PC-3 (cell line): Measurements from ENCODE around the gene POLR1D. TPM values are rescaled to one million over a fixed set of nuclear protein-coding genes. Genes with fewer than 3 reads are reported as not detected.

Experiments
- ATAC-seq: fragments of 200-7000 bp; cut with Tn5 transposase; 2 replicates; pipeline ENCODE4 v1.9.1; 2020; ENCODE audit warnings: mild to moderate bottlenecking, moderate library complexity
- BruUV-seq: library from RNA; stranded (reverse); fragments of 400-500 nt; replicated peaks from 2 replicates; lab custom pipeline; 2021; lab: Mats Ljungman, UMichigan
- CTCF ChIA-PET: fragments of 300-600 bp; sonication (Branson Sonifier 250); formaldehyde crosslinking; loops from one replicate; lab custom pipeline; 2022; ENCODE audit warnings: antibody characterized with exemption; lab: Charles Lee
- POLR2A ChIA-PET: fragments of 300-600 bp; sonication (Branson Sonifier 250); formaldehyde crosslinking; loops from one replicate; lab custom pipeline; 2022; ENCODE audit warnings: antibody characterized with exemption; ENCODE audit not compliant: unreplicated experiment; lab: Charles Lee
- DNase-seq: peaks from one replicate; pipeline ENCODE4 v3.0.0-alpha.2; 2015
- H2AFZ ChIP-seq: fragments of 300-600 bp; sonication (generic); 2 replicates; pipeline ENCODE4 v1.6.0; 2016; ENCODE audit warnings: antibody characterized with exemption, low read length
- H3F3A ChIP-seq: fragments of 300-600 bp; sonication (generic); one replicate; pipeline ENCODE4 v1.6.0; 2017; ENCODE audit warnings: antibody characterized with exemption, low read length, control low read depth, mild to moderate bottlenecking; ENCODE audit not compliant: unreplicated experiment
- H3K27ac ChIP-seq: fragments of 300-600 bp; sonication (generic); 2 replicates; pipeline ENCODE4 v1.5.1; 2016; ENCODE audit warnings: mild to moderate bottlenecking, low read length
- H3K27me3 ChIP-seq: fragments of 300-600 bp; sonication (generic); 2 replicates; pipeline ENCODE4 v1.6.1; 2016; ENCODE audit warnings: low read length, mixed read lengths
- H3K36me3 ChIP-seq: fragments of 300-600 bp; sonication (generic); 2 replicates; pipeline ENCODE4 v1.6.1; 2016; ENCODE audit warnings: low read depth, mixed run types, low read length, mixed read lengths
- H3K4me1 ChIP-seq: fragments of 300-600 bp; sonication (generic); 2 replicates; pipeline ENCODE4 v1.5.1; 2016; ENCODE audit warnings: low read length; ENCODE audit not compliant: insufficient read depth
- H3K4me2 ChIP-seq: fragments of 300-600 bp; sonication (generic); 2 replicates; pipeline ENCODE4 v1.6.0; 2016; ENCODE audit warnings: low read length
- H3K4me3 ChIP-seq: fragments of 300-600 bp; sonication (generic); 2 replicates; pipeline ENCODE4 v1.5.1; 2016; ENCODE audit warnings: mild to moderate bottlenecking, low read length, mixed read lengths
- H3K79me2 ChIP-seq: fragments of 300-600 bp; sonication (generic); 2 replicates; pipeline ENCODE4 v1.6.1; 2017; ENCODE audit warnings: low read length, mixed read lengths
- H3K9ac ChIP-seq: fragments of 300-600 bp; sonication (generic); 2 replicates; pipeline ENCODE4 v1.6.0; 2016; ENCODE audit warnings: mild to moderate bottlenecking, low read length
- H3K9me2 ChIP-seq: fragments of 300-600 bp; sonication (generic); replicated peaks from 2 replicates; pipeline ENCODE4 v1.6.1; 2016; ENCODE audit warnings: mixed run types, low read length, mixed read lengths
- H3K9me3 ChIP-seq: fragments of 300-600 bp; sonication (generic); 2 replicates; pipeline ENCODE4 v1.6.1; 2016; ENCODE audit warnings: low read length, mixed read lengths
- H4K20me1 ChIP-seq: fragments of 300-600 bp; sonication (generic); 2 replicates; pipeline ENCODE4 v1.6.1; 2016; ENCODE audit warnings: low read length, mixed read lengths
- CTCF ChIP-seq: fragments of 300-600 bp; sonication (generic); conservative IDR thresholded peaks from 2 replicates; pipeline ENCODE4 v1.5.1; 2017; ENCODE audit warnings: antibody characterized with exemption, low read depth, mild to moderate bottlenecking, low read length
- EZH2 ChIP-seq: fragments of 300-600 bp; sonication (generic); IDR thresholded peaks from one replicate; pipeline ENCODE4 v1.6.1; 2017; ENCODE audit warnings: antibody characterized with exemption, mild to moderate bottlenecking, low read length; ENCODE audit not compliant: unreplicated experiment
- EZH2phosphoT487 ChIP-seq: fragments of 300-600 bp; sonication (generic); IDR thresholded peaks from 2 replicates; pipeline ENCODE4 v1.6.1; 2018; ENCODE audit warnings: mild to moderate bottlenecking, antibody characterized with exemption, low read length, borderline replicate concordance
- intact Hi-C: fragments of 100-400 bp; cut with micrococcal nuclease; formaldehyde crosslinking; loops from 2 replicates; pipeline ENCODE4 v1.9.0; 2023
- total RNA-seq: library from RNA; depleted of rRNA; stranded (reverse); fragments of >200 nt; gene quantifications from 2 replicates; pipeline ENCODE4 v1.2.3, GENCODE V29; 2014; rRNA removed

Gene POLR1D
- total RNA-seq, 1 experiment from 2014 or later: 97.9 TPM

- Histone ChIP-seq H3K4me2 (no peak overlapping the region), H3K4me3 (no peak overlapping the region), H3K4me1 (no peaks in the 10 kb centered on the region), H4K20me1 (no peaks in the 10 kb centered on the region), H3K27ac (no peak overlapping the region), H3K9me2 (no peaks in the 10 kb centered on the region), H3K9ac (no peak overlapping the region), H3K79me2 (no peaks in the 10 kb centered on the region), H3K36me3 (no peaks in the 10 kb centered on the region), H3K27me3 (no peaks in the 10 kb centered on the region), H2AFZ (no peak overlapping the region), H3K9me3 (no peaks in the 10 kb centered on the region), H3F3A (no peaks in the 10 kb centered on the region)
- intact Hi-C loops: loop anchor here (5.0 to 10.0 kb wide), 2 partner anchors 97 to 296 kb away; no protein-coding TSS in a partner anchor
- TF ChIP-seq CTCF: no peak
- no peak for TF ChIP-seq EZH2
- TF ChIP-seq EZH2phosphoT487: no peak
- ChIA-PET CTCF (interaction anchor here (0.9 kb wide), 1 partner anchor 159 kb away, joined by 3 read pairs; no protein-coding TSS in a partner anchor), POLR2A (interaction anchor here (0.6 kb wide), 1 partner anchor 9 kb away, joined by 3 read pairs; no protein-coding TSS in a partner anchor)
- ATAC-seq (no peak), DNase-seq (no peak)
- BruUV-seq: no TSS peak
These were observed 46.3 kb downstream of the POLR1D start for GRCh38 chr13:27667946-27668345.

- no peak overlapping the region for H3K4me3 ChIP-seq
- no peak overlapping the region for H3K4me2 ChIP-seq
- H3K9me2 ChIP-seq: no peaks in the 10 kb centered on the region
- H4K20me1 ChIP-seq: no peaks in the 10 kb centered on the region
- H3K79me2 ChIP-seq: no peaks in the 10 kb centered on the region
- no peak overlapping the region for H3K27ac ChIP-seq
- ChIA-PET CTCF (no interaction called here), POLR2A (no interaction called here)
- BruUV-seq: no TSS peak
- no peak overlapping the region for H3K9ac ChIP-seq
- H3F3A ChIP-seq: no peaks in the 10 kb centered on the region
- TF ChIP-seq CTCF (no peak), EZH2 (no peak), EZH2phosphoT487 (no peak)
- H3K9me3 ChIP-seq: no peaks in the 10 kb centered on the region
- ATAC-seq: no peak
- H3K36me3 ChIP-seq: no peaks in the 10 kb centered on the region
- H2AFZ ChIP-seq: no peak overlapping the region
- DNase-seq: no peak
- no peaks in the 10 kb centered on the region for H3K27me3 ChIP-seq
- intact Hi-C loops: no loop called here
- H3K4me1 ChIP-seq: no peaks in the 10 kb centered on the region
These were observed 49.2 kb downstream of the POLR1D start for GRCh38 chr13:27670861-27671260.

GRCh38 chr13:27672025-27672424, 50.3 kb downstream of the POLR1D start:
- Histone ChIP-seq H3K4me3 (no peak overlapping the region), H2AFZ (no peak overlapping the region), H4K20me1 (no peaks in the 10 kb centered on the region), H3K9me3 (no peaks in the 10 kb centered on the region), H3K4me2 (no peak overlapping the region), H3K36me3 (no peaks in the 10 kb centered on the region), H3K27me3 (no peaks in the 10 kb centered on the region), H3F3A (no peaks in the 10 kb centered on the region), H3K79me2 (no peaks in the 10 kb centered on the region), H3K4me1 (no peaks in the 10 kb centered on the region), H3K9ac (no peak overlapping the region), H3K9me2 (no peaks in the 10 kb centered on the region), H3K27ac (no peak overlapping the region)
- ChIA-PET POLR2A (no interaction called here), CTCF (no interaction called here)
- DNase-seq: no peak
- no peak for ATAC-seq
- intact Hi-C loops: no loop called here
- no TSS peak for BruUV-seq
- no peak for TF ChIP-seq EZH2
- TF ChIP-seq CTCF: no peak
- no peak for TF ChIP-seq EZH2phosphoT487

Other genes starting within 250 kb of the POLR1D start
- 174 and 201 TPM in 2 replicates for gene GTF3A, start 197.3 kb upstream of the POLR1D start, total RNA-seq
- gene MTIF3, start 171.3 kb upstream of the POLR1D start, total RNA-seq: 28.2 and 43.9 TPM in 2 replicates
- 5.8 and 6.0 TPM in 2 replicates for gene LNX2, start 1.4 kb upstream of the POLR1D start, total RNA-seq
- not detected in 2 replicates for gene GSX1, start 170.6 kb downstream of the POLR1D start, total RNA-seq